ENCODE results near the gene PPM1B. TPM values are rescaled to one million over a fixed set of nuclear protein-coding genes. Genes with fewer than 3 reads are reported as not detected.

PPM1B gene
- total RNA-seq, 4 donors from 2014 or later = 36.6 to 71.4 (median 45.1) TPM

GRCh38 chr2:44142306-44142705, 26.4 kb upstream of the PPM1B start:
- TF ChIP-seq CTCF (IDR thresholded peaks at IDR 0.05) = no peak
- TF ChIP-seq POLR2A (IDR thresholded peaks at IDR 0.05) = no peak
- no peaks in the 10 kb centered on the region for H3K36me3 ChIP-seq
- H3K4me1 ChIP-seq = no peaks in the 10 kb centered on the region
- WGBS, 2 donors = 83 to 94% methylated on average over 1 of the region's 1 CpG
- no peak overlapping the region for H3K27ac ChIP-seq
- no peaks in the 10 kb centered on the region for H3K9me3 ChIP-seq
- H3K27me3 ChIP-seq = no peaks in the 10 kb centered on the region
- intact Hi-C loops (cut with DNase I) = no loop called here
- DNase-seq = no peak
- no peak overlapping the region for H3K4me3 ChIP-seq (replicated peaks in 1 of 3)

GRCh38 chr2:44143701-44144100, 25.0 kb upstream of the PPM1B start:
- Histone ChIP-seq H3K9me3 (no peaks in the 10 kb centered on the region), H3K36me3 (no peaks in the 10 kb centered on the region), H3K4me1 (no peaks in the 10 kb centered on the region), H3K27ac (no peak overlapping the region), H3K27me3 (no peaks in the 10 kb centered on the region), H3K4me3 (replicated peaks in 1 of 3) (no peak overlapping the region)
- TF ChIP-seq POLR2A (IDR thresholded peaks at IDR 0.05) (no peak), CTCF (IDR thresholded peaks at IDR 0.05) (no peak)
- 71 to 75% methylated on average over 3 of the region's 3 CpGs for WGBS, 2 donors
- intact Hi-C loops (cut with DNase I) = no loop called here
- no peak for DNase-seq

GRCh38 chr2:44148999-44149398, 19.7 kb upstream of the PPM1B start:
- Histone ChIP-seq H3K4me1 (no peaks in the 10 kb centered on the region), H3K36me3 (no peaks in the 10 kb centered on the region), H3K27ac (no peak overlapping the region), H3K9me3 (no peaks in the 10 kb centered on the region), H3K27me3 (no peaks in the 10 kb centered on the region), H3K4me3 (replicated peaks in 1 of 3) (no peak overlapping the region)
- no peak for TF ChIP-seq POLR2A (IDR thresholded peaks at IDR 0.05)
- no peak for TF ChIP-seq CTCF (IDR thresholded peaks at IDR 0.05)
- WGBS, 2 donors = 77 to 80% methylated on average over 1 of the region's 1 CpG
- no peak for DNase-seq
- intact Hi-C loops (cut with DNase I) = no loop called here

GRCh38 chr2:44150473-44150872, 18.2 kb upstream of the PPM1B start:
- intact Hi-C loops (cut with DNase I) = no loop called here

More at GRCh38 chr2:44150473-44150872, 18.2 kb upstream of the PPM1B start:
- H3K27me3 ChIP-seq = no peaks in the 10 kb centered on the region
- no peak for DNase-seq
- no peak overlapping the region for H3K27ac ChIP-seq
- no peak for TF ChIP-seq CTCF (IDR thresholded peaks at IDR 0.05)
- TF ChIP-seq POLR2A (IDR thresholded peaks at IDR 0.05) = no peak
- H3K4me1 ChIP-seq = no peaks in the 10 kb centered on the region
- no peak overlapping the region for H3K4me3 ChIP-seq (replicated peaks in 1 of 3)
- 60 to 71% methylated on average over 3 of the region's 3 CpGs for WGBS, 2 donors
- H3K36me3 ChIP-seq = no peaks in the 10 kb centered on the region
- no peaks in the 10 kb centered on the region for H3K9me3 ChIP-seq

Measured in thyroid gland (tissue), 4 donors.